GM21619 (cell line): ENCODE data around the gene GPR162.

ENCODE experiments used
- ATAC-seq: cut with Tn5 transposase; IDR thresholded peaks from one replicate; pipeline ENCODE4 v1.9.1; 2021; ENCODE audit not compliant: unreplicated experiment

Gene GPR162

DNA sequence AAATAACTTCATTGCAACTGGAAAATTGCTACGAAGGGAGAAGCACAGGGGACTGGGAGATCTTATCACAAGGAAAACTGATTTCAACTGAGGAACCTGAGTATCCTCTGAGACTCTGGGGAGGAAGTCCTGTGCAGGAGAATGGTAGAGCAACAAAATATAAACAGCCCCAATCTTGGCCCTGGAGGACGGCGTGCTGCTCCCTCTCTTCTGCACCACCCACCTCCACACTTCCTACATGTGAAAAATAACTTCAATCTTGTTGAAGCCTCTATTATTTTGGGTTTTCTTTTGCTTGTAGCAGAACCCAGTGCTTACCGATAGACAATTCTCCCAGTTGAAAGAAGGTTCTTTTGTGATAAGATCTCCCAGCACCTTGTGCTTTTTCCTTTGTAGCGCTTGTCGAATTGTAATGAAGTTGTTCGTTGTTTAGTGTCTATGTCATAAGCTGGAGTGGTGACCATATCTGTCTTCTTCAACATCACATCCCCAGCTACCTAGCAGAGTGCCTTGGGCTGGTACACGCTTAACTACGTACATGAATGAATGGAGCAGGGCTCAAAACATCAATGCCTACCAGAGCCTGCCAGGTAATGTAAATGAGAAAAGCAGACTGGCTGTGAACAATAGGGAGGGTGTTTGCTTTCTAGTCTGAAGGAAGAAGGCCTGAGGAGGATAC, 35.1 kb upstream of the GPR162 start:
- ATAC-seq, result no peak

DNA sequence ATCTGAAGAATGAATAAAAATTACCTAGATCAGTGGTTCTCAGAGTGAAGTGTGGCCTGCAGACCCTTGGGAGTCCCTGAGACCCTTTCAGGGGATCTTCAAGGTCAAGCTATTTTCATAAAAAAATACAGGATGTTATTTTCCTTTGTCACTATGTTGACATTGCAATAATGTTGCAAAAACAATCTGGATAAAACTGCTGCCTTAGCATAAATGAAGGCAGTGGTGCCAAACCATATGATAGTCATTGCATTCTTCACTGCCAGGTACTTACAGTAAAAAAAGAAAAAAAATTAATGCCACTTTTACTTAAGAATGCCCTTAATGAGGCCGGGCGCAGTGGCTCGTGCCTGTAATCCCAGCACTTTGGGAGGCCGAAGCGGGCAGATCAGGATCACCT, 34.3 kb upstream of the GPR162 start:
- ATAC-seq, result no peak

DNA sequence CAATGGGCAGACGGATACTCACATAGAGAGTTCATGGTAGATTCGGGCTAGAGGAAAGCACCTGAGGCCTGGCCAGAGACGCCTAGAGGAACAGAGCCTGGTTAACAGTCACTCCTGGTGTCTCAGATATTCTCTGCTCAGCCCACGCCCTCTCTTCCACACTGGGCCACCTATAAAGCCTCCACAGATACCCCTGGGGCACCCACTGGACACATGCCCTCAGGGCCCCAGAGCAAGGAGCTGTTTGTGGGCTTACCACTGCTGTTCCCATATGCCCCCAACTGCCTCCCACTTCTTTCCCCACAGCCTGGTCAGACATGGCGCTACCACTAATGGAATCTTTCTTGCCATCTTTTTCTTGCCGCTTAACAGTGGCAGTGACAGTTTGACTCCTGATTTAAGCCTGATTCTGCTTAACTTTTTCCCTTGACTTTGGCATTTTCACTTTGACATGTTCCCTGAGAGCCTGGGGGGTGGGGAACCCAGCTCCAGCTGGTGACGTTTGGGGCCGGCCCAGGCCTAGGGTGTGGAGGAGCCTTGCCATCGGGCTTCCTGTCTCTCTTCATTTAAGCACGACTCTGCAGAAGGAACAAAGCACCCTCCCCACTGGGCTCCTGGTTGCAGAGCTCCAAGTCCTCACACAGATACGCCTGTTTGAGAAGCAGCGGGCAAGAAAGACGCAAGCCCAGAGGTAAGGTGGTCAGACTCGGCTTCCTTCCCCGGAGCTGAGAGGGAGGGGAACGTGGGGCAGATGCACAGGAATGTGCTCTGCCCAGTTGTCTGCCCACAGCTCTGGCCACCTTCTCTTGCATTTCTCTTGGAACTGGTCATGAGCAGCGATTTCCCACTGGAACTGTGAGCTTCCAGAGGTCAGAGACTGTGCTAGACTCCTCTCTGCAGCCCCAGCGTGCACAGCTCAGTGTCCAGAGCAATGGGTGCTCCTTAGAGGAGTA, 32.4 kb upstream of the GPR162 start, which contains the start of gene CD4:
CD4 (plus strand) TSS at position 557 of the 953 bp plus-strand sequence. CDS start 10,611 bp downstream, outside the sequence.
- no peak for ATAC-seq

DNA sequence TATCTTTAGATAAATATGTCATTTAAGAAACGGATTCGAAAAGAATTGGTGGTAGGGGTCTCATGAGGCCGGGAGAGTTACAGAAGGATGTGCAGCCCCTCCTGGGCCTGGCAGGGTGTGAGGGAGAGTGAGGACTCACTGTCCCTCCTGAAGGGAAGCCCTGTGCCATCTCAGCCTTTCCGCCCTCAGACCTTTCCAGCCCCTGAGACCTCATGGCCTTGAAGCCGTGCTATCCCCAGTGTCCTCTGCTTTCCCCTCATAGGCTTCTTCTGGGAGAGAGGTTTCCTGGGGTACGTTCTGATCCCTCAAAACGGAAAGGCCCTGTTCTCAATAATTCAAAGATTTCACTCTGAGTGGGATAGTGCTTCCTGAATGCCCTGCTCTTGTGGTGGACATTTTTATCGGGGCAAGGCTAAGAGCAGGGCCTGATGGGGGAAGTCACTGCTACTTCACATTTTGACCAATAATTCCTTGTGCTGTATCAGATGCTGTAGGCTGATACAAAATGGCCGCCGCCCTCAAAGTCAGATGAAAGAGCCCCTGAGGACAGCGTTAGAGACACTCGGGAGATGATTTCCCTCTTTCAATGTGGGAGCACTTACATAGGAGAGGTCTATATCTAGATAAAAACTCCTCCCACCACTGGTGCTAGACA, 31.0 kb upstream of the GPR162 start:
- ATAC-seq, result no peak

DNA sequence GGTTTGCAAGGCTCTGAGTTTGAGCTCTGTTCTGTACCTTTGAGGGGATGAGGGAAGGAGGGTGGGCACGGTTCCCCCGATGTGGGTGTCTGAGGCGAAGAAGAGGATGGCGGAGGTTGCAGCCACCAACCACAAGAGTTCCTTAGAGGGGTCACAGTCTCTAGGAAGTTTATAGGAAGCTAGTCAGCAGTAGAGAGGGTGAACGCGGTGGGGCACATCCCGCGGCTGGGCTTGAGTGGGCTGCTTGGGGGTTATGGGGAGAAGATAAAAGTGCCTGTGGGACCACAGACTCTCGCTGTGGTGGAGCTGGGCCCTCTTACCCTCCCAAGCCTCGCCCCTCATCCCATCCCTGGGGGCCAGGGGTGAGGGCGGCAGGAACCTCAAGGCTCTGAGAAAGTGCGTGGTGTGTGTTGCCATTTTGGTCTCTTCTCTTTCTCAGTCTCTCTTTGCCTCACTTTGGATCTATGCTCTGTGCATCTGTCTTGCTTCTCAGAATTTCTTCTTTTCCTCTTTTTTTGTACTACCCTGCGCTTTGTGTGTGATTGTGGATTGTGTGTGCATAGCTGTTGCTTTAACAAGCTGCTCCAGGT, 29.6 kb upstream of the GPR162 start:
- ATAC-seq, result no peak

DNA sequence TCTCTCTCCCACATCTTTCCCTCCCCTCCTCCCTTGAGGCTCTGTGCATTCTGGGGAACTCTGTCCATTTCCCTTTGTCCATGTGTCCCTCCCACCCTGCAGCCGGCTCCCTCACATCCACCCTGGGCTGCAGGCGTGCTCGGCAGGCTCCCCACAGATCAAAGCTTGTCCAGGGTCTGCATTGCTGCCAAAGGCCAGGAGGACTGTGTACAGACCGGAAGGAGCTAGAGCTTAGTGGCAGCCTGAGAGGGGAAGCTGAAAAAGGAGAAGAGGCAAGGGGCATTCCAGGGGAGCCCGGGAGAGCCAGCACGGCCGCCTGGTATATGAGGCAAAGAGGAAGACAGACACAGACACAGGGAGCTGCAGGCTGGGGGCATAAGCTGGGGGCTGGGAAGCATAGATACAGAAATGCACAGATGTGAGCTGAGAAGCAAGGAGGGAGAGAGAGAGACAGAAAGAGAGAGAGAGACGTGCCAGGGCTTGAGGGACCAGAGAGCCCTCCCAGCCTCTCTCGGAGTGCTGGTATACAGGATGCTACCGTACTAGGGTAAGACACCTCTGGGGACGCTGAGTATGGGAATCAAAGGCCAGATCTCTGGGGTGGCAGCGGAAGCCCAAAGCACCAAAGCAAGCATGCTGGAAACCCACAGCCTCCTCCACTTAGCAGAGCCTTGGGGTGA, 29.0 kb upstream of the GPR162 start:
- no peak for ATAC-seq

DNA sequence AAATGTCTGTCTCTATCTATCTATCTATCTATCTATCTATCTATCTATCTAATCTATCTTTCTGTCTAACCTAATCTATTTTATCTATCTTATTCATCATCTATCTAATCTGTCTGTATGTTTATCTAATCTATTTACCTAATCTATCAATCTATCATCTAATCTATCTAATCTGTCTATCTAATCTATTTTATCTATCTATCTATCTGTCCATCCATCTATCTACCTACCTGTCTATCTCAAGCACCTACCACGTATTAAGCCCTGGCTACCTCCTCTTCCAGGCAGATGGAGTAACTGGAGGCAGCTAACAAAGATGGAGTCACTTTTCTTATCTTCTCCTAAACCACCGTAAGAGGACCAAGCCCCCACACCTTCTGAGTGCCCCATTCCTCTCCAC, 26.5 kb upstream of the GPR162 start:
- no peak for ATAC-seq

DNA sequence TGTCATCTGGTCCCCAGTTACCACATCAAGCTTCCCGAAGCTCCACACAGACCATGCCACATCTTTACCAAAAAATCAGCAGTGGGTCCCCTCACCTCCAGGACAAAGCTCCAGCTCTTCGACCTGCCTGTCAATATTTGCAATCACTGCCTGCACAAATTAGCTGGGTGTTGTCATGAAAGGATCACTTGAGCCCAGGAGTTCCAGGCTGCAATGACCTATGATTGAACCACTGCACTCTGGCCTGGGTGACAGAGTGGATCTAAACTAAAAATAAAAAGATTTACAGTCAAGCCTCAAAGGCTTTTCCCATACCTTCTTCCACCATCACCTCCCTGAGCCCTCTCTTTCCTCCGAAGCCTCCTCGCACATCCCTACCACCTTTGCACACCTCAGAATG, 25.0 kb upstream of the GPR162 start:
- ATAC-seq, result no peak

DNA sequence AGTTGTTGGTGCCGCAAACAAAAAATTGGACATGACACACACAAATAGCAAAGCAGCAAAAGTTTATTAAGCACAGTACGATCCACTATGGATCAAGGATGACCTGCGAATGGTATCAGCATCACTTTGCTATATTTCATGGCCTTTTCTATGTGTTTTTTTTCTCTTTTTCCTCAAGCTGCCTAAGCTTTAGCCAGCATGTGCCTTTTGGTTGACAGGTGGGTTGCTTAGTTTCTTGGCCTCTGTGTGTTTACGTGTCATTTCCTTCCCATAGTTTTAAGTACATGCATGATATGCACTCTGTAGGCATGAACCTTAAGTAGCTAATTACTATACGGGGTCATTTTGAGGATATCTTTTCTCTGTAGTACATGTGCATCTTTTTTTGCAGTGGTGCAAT, 22.5 kb upstream of the GPR162 start:
- ATAC-seq, result no peak

DNA sequence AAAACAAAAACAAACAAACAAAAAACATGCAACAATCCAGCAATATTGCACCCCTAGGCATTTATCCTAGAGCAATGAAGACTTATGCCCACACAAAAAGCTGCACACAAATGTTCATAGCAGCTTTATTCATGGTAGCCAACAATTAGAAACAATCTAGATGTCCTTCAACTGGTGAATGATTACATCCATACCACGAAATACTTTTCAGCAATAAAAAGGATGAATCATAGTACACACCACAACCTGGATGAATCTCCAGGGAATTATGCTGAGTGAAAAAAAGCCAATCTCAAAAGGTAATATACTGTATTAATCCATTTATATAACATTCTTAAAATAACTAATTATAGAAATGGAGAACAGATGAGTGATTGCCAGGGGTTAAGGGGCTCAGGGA, 14.5 kb upstream of the GPR162 start:
- no peak for ATAC-seq

DNA sequence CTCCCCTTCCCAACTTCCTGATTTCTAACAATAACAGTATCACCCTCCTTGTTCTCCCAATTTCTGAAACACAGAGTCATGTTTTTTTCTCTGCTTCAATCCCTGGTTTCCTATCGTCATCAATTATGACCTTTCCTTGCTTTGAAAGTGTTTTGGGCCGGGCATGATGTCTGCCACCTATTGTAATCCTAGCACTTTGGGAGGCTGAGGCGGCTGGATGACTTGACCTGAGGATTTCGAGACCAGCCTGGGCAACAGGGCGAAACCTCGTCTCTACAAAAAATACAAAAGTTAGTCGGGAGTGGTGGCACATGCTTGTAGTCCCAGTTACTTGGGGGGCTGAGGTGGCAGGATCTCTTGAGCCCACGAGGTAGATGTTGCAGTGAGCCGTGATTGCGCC, 12.6 kb upstream of the GPR162 start:
- no peak for ATAC-seq

DNA sequence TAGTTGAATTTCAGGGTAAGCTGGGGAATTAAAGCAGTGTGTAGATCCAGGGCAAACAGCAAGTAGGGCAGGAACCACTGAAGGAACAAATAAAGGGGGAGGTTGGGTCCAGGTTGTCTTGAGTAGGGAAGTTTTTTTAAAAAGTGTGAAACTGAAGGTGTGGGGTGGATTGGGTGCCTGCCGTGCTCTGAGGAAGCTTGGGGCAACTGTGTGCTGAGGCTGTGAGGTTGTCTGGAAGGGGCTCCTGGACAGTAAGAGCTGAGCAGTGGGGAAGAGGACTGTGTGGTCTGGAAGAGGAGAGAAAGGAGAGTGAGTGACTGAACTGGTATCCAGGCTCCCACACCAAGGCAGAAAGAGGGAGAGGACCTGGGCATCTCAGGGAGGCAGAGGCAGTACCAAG, 10.9 kb upstream of the GPR162 start:
- ATAC-seq, result no peak

DNA sequence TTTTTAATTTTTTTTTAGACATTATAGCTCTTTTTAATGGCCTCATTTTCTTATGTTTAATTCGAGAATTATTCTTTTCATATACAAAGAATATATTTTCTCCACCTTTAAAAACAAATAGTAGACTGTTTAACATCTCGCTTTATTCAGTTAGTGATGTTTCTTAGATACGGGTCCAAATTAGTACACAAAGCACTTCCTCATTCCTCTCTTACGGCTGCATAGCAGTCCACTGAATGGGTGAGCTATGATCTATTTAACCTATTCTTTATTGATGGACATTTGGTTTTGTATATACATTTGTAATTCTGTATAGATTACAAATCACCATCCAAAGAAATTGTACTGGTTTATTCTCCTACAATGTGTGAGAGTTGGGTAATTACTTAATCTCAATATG, 8.3 kb upstream of the GPR162 start:
- no peak for ATAC-seq

DNA sequence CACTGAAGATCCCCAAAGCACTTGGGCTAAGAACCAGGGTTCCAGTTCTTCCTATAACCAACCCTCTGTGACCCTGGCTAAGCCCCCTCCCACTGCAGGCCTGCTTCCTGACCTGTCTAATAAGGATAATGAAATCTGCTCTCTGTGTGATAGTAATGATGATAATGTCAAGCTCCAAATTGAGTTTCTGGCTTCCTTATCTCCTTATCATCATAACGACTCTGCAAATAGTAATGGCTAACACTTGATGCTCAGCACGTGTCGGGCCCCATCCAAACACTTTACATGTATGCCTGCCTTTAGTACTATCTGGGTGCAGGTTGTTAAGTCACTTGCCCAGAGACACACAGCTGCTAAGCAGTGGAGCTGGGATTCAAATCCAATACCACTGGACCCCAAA, 5.0 kb upstream of the GPR162 start:
- ATAC-seq, result no peak

DNA sequence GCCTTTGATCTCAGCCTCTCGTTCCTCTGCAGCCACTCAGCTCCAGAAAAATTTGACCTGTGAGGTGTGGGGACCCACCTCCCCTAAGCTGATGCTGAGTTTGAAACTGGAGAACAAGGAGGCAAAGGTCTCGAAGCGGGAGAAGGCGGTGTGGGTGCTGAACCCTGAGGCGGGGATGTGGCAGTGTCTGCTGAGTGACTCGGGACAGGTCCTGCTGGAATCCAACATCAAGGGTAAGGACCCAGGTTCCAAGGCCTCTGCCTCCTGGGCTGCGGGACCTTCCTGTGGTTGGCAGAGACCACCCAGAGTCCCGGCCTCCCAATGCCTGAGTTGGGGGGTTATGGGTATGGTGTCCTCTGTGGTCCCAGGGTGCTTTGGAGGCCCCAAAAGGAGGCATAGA, 4.5 kb upstream of the GPR162 start:
- ATAC-seq, result no peak

DNA sequence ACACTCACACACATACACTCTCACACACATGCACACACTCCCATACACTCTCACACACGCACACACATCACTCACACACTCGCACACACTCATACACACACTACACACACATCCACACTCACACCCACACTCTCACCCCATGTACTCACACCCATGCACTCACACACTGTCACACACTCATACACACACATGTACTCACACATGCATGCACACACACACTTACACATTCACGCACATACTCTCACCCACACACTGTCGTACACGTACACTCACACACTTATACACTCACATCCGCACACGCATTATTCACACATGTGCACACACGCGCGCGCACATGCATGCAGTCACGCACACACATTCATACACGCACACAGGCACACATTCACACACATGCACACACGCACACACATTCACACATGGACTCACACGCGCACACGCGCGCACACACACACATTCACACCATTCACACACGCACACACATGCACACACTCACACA, 3.9 kb upstream of the GPR162 start:
- no peak for ATAC-seq

DNA sequence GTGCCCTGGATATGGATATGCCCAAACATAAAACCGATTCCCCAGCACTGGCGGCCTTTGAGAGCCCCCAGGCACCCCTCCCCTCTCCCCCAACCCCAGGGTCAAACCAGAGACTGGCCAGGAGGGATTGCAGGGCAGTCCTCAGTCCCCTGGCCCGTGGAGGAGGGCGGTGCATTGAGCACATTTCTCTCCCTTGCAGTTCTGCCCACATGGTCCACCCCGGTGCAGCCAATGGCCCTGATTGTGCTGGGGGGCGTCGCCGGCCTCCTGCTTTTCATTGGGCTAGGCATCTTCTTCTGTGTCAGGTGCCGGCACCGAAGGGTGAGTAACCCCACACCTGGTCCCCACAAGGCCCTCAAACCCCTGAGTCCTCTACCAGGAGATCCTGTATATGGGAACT, 3.4 kb upstream of the GPR162 start:
- no peak for ATAC-seq

DNA sequence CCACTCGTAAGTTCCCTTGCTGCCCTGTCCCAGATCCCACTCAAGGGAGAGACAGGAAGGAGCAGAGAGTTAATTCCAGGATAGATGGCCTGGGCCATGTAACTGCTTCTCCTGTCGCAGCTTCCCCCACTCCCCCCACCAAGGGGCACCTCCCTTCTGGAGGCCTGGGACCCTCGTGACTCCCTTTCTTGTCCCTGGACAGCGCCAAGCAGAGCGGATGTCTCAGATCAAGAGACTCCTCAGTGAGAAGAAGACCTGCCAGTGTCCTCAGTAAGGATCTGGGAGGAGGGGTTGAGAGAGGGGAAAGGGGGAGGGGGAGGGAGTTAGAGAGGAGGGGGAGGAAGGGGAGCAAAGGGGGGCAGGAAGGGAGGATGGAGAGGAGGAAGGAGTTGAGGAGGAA, 3.0 kb upstream of the GPR162 start:
- no peak for ATAC-seq

DNA sequence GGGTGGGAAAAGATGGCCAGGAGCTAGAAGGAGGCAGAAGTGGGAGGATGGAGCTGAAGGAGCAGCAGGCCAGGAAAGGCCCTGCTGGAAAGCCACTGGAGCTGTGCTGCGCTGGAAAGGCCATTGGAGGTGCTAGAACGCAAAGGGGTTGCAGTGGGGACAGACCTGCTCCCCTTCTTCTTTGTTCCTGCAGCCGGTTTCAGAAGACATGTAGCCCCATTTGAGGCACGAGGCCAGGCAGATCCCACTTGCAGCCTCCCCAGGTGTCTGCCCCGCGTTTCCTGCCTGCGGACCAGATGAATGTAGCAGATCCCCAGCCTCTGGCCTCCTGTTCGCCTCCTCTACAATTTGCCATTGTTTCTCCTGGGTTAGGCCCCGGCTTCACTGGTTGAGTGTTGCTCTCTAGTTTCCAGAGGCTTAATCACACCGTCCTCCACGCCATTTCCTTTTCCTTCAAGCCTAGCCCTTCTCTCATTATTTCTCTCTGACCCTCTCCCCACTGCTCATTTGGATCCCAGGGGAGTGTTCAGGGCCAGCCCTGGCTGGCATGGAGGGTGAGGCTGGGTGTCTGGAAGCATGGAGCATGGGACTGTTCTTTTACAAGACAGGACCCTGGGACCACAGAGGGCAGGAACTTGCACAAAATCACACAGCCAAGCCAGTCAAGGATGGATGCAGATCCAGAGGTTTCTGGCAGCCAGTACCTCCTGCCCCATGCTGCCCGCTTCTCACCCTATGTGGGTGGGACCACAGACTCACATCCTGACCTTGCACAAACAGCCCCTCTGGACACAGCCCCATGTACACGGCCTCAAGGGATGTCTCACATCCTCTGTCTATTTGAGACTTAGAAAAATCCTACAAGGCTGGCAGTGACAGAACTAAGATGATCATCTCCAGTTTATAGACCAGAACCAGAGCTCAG, 2.3 kb upstream of the GPR162 start:
- no peak for ATAC-seq

DNA sequence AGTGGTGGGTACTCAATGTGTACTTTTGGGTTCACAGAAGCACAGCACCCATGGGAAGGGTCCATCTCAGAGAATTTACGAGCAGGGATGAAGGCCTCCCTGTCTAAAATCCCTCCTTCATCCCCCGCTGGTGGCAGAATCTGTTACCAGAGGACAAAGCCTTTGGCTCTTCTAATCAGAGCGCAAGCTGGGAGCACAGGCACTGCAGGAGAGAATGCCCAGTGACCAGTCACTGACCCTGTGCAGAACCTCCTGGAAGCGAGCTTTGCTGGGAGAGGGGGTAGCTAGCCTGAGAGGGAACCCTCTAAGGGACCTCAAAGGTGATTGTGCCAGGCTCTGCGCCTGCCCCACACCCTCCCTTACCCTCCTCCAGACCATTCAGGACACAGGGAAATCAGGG, 1.5 kb upstream of the GPR162 start:
- no peak for ATAC-seq
